SU-DHL-6 (cell line): Measurements from ENCODE around the gene ITPKB.

ENCODE experiments used
- H2AFZ ChIP-seq: fragments of 200-600 bp; sonication (generic); 2 replicates; pipeline ENCODE4 v1.6.1; 2014; ENCODE audit warnings: low read depth, mild to moderate bottlenecking, moderate library complexity, mixed read lengths, antibody characterized with exemption, low read length; ENCODE audit not compliant: severe bottlenecking
- H3F3A ChIP-seq: fragments of 200-600 bp; shearing (Covaris generic); 2 replicates; pipeline ENCODE4 v1.6.0; 2016; ENCODE audit warnings: antibody characterized with exemption, mild to moderate bottlenecking; ENCODE audit not compliant: insufficient read depth
- H3K27ac ChIP-seq: fragments of 200-600 bp; sonication (generic); 2 replicates; pipeline ENCODE4 v1.5.1; 2016; ENCODE audit warnings: low read depth, mild to moderate bottlenecking, low read length, moderate library complexity, mixed read lengths
- H3K27me3 ChIP-seq: fragments of 200-600 bp; sonication (generic), shearing (Covaris generic); 2 replicates; pipeline ENCODE4 v1.6.0; 2014; ENCODE audit warnings: mild to moderate bottlenecking, low read length
- H3K36me3 ChIP-seq: fragments of 200-600 bp; sonication (generic); 2 replicates; pipeline ENCODE4 v1.6.1; 2014; ENCODE audit warnings: mild to moderate bottlenecking, low read length, mixed read lengths
- H3K4me2 ChIP-seq: fragments of 300-600, 200-600 bp; shearing (Covaris generic), sonication (generic); 2 replicates; pipeline ENCODE4 v1.6.0; 2014; ENCODE audit warnings: low read length, low read depth, mild to moderate bottlenecking; ENCODE audit not compliant: poor library complexity, severe bottlenecking
- H3K4me3 ChIP-seq: fragments of 200-600 bp; sonication (generic); 2 replicates; pipeline ENCODE4 v1.5.1; 2014; ENCODE audit warnings: antibody characterized with exemption, low read length, mild to moderate bottlenecking, mixed read lengths; ENCODE audit not compliant: insufficient read depth, poor library complexity, severe bottlenecking
- H3K79me2 ChIP-seq: fragments of 200-600 bp; sonication (generic); 2 replicates; pipeline ENCODE4 v1.6.1; 2014; ENCODE audit warnings: mild to moderate bottlenecking, low read length, moderate library complexity; ENCODE audit not compliant: insufficient read depth
- H3K9ac ChIP-seq: fragments of 200-600 bp; sonication (generic); 2 replicates; pipeline ENCODE4 v1.7.0; 2014; ENCODE audit warnings: mild to moderate bottlenecking, low read length
- H3K9me2 ChIP-seq: fragments of 200-600 bp; sonication (generic); replicated peaks from 2 replicates; pipeline ENCODE4 v1.6.1; 2014; ENCODE audit warnings: low read length; ENCODE audit not compliant: insufficient read depth
- H3K9me3 ChIP-seq: fragments of 200-600 bp; sonication (generic); 2 replicates; pipeline ENCODE4 v1.6.1; 2014; ENCODE audit warnings: low read length, mixed read lengths; ENCODE audit not compliant: insufficient read depth
- H4K20me1 ChIP-seq: fragments of 200-600 bp; sonication (generic); 2 replicates; pipeline ENCODE4 v1.6.1; 2014; ENCODE audit warnings: low read depth, mild to moderate bottlenecking, antibody characterized with exemption, low read length, moderate library complexity, mixed read lengths
- CTCF ChIP-seq: fragments of 200-600 bp; sonication (generic); IDR thresholded peaks from one replicate; pipeline ENCODE4 v1.5.1; 2017; ENCODE audit warnings: antibody characterized with exemption, mild to moderate bottlenecking, low read length, moderate library complexity; ENCODE audit not compliant: insufficient read depth, poor library complexity, severe bottlenecking
- EZH2phosphoT487 ChIP-seq: fragments of 200-600 bp; sonication (generic), shearing (Covaris generic); conservative IDR thresholded peaks from 2 replicates; pipeline ENCODE4 v1.6.1; 2018; ENCODE audit warnings: mild to moderate bottlenecking, antibody characterized with exemption, low read length, moderate library complexity, mixed read lengths

Gene ITPKB

GRCh38 chr1:226586116-226586515, 153.0 kb downstream of the ITPKB start:
- Histone ChIP-seq H4K20me1 (no peaks in the 10 kb centered on the region), H3F3A (no peaks in the 10 kb centered on the region), H2AFZ (no peak overlapping the region), H3K9me3 (no peaks in the 10 kb centered on the region), H3K4me3 (no peak overlapping the region), H3K36me3 (no peaks in the 10 kb centered on the region), H3K27ac (no peak overlapping the region), H3K4me2 (no peak overlapping the region), H3K9me2 (no peaks in the 10 kb centered on the region), H3K27me3 (no peaks in the 10 kb centered on the region), H3K9ac (no peak overlapping the region), H3K79me2 (no peaks in the 10 kb centered on the region)
- no peak for TF ChIP-seq EZH2phosphoT487
- TF ChIP-seq CTCF: no peak

GRCh38 chr1:226584164-226584563, 154.9 kb downstream of the ITPKB start:
- TF ChIP-seq CTCF (no peak), EZH2phosphoT487 (no peak)
- Histone ChIP-seq H3K9me3 (no peaks in the 10 kb centered on the region), H3K27me3 (no peaks in the 10 kb centered on the region), H3K79me2 (no peaks in the 10 kb centered on the region), H3K4me3 (no peak overlapping the region), H3K27ac (no peak overlapping the region), H2AFZ (no peak overlapping the region), H3K9me2 (no peaks in the 10 kb centered on the region), H3K36me3 (no peaks in the 10 kb centered on the region), H3K4me2 (no peak overlapping the region), H3K9ac (no peak overlapping the region), H3F3A (no peaks in the 10 kb centered on the region), H4K20me1 (no peaks in the 10 kb centered on the region)

GRCh38 chr1:226582966-226583365, 156.1 kb downstream of the ITPKB start:
- H3K9me3 ChIP-seq: no peaks in the 10 kb centered on the region
- H3F3A ChIP-seq: no peaks in the 10 kb centered on the region
- no peak overlapping the region for H3K4me3 ChIP-seq
- no peaks in the 10 kb centered on the region for H3K27me3 ChIP-seq
- no peak overlapping the region for H2AFZ ChIP-seq
- H3K9ac ChIP-seq: no peak overlapping the region
- H3K4me2 ChIP-seq: no peak overlapping the region
- no peaks in the 10 kb centered on the region for H3K9me2 ChIP-seq
- no peaks in the 10 kb centered on the region for H3K36me3 ChIP-seq
- TF ChIP-seq EZH2phosphoT487: no peak
- no peak overlapping the region for H3K27ac ChIP-seq
- no peaks in the 10 kb centered on the region for H3K79me2 ChIP-seq
- no peaks in the 10 kb centered on the region for H4K20me1 ChIP-seq
